HK-2 (cell line): Measurements from ENCODE around the gene CACNA2D4.

Experiments used
- DNase-seq: peaks from one replicate; pipeline ENCODE4 v3.0.0-alpha.2; 2018; ENCODE audit not compliant: unreplicated experiment

CACNA2D4 gene

GRCh38 chr12:1933342-1934051 is 15.0 kb upstream of the CACNA2D4 start:
- no peak for DNase-seq

GRCh38 chr12:1932264-1932777 is 13.9 kb upstream of the CACNA2D4 start:
- peak; percentile 11 for DNase-seq

DNA sequence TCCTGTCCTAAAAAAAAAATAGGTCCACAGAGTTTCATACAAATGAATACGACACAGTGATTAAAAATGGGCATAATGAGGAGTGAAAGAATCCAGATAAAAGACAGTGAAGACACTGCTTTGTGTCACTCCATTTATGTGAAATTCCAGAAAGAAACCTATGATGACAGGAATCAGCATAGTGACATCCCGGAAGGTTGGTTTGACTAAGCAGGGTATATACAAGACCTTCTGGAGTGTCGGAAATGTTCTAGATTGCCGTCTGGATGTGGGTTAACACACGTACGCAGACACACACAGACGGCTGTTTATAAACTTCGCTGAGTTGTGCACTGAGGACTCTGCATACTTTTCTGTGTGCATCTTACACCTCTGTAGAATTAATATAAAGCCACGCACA is 13.2 kb upstream of the CACNA2D4 start:
- DNase-seq: no peak

DNA sequence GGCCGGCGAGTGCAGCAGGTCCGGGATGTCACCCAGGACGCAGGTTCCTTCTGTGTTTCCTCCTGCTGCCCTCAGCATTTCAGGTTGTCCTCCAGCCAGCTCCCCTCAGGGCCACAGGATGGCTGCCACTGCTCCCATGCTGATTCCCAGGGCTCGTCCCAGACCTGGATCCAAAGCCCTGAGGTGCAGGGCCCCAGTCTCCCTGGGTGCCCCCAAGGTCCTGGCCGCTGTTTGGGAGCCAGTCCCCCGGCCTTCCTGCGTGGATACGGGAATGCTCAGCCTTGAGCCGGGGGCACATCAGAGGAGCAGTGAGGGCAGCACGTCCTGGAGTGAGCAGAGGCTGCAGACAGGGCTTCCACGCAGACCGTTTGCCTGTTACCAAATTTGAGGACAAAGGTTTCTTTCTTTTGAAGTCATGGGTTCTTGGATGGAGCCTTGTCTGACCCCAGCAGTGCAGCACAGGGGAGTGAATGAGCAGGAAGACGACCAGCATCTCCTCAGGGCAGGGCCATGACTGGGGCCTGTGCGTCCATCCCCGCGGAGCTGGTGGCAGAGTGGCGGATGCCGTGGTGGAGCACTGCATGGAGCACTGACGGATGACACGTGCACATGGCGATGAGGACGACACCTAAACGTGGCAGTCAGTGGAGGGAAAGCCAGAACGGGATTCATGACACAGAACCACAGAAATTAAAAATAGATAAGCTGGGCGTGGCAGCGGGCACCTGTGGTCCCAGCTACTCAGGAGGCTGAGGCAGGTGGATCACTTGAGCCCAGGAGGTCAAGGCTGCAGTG is 12.5 kb upstream of the CACNA2D4 start:
- no peak for DNase-seq

DNA sequence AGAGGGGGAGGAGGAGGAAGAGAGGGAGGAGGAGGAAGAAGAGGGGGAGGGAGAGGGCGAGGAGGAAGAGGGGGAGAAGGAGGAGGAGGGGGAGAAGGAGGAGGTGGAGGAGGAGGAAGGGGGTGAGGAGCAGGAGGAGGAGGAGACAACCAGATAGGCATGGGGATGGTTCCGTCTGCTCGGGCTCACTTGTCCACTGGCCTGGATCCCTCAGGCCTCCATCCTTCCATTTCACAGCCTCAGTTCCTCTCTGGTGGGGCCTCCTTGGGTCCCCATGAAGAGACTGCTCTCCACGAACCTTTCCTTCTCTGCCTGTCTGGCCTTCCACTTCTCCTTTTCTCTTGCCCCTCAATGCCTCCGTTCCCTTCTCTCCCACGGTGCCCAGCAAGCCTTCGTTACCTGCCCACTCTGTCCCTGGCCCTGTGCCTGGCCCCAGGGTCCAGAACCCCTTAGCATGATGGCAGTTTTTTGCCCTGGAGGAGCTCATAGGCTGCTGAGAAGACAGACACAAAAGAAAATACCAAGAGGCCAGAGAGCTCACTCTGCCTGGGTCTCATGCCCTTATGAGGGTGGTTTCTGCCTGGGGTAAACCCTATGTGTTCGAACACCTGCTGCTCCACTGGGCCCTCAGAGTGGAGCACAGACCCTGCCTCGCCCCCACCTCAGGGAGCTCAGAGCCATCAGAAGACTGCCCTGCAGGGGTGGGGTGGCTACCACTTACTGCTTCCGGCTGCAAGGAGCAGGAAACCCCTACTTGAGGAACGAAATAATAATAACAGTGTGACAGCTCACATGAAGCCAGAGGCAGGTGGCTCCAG is 11.7 kb upstream of the CACNA2D4 start:
- DNase-seq: no peak

- no peak for DNase-seq
These were observed 11.0 kb upstream of the CACNA2D4 start for GRCh38 chr12:1929241-1929984.

- no peak for DNase-seq
These were observed 10.1 kb upstream of the CACNA2D4 start for GRCh38 chr12:1928439-1929121.

GRCh38 chr12:1927751-1928351 is 9.4 kb upstream of the CACNA2D4 start:
- DNase-seq: no peak

DNA sequence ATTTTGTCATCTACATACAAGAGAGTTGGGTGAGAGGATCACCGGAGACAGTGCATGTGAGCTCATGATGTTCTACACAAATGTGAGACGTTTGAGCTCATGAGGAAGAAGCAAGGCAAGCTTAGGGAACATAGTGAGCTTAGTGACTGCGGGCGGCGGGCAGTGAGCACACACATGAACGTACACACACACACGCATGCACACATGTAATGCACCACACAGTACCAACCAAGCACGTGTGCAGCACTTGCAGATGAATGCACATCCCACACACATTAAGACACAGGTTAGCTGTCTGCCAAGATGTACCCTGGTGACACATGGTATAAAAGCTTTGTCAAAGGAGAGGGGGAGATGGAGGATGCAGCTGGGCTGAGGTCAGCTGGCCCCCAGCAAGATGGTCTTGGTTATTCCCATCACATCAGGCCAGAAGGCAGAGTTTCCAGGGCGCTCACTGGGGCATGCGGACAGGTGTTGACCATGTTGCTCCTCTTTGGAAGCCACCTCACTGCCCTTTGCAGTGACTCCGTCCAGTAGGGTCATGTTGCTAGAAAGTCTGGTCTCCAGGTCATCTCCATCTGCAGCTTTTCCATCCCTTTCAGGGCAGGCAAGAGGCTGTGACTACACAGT is 8.7 kb upstream of the CACNA2D4 start:
- DNase-seq: no peak

GRCh38 chr12:1926251-1926657 is 7.8 kb upstream of the CACNA2D4 start:
- no peak for DNase-seq

GRCh38 chr12:1925684-1926006 is 7.2 kb upstream of the CACNA2D4 start:
- no peak for DNase-seq

- no peak for DNase-seq
These were observed 6.7 kb upstream of the CACNA2D4 start for GRCh38 chr12:1924996-1925683.

- no peak for DNase-seq
These were observed 4.5 kb upstream of the CACNA2D4 start for GRCh38 chr12:1922985-1923384.

GRCh38 chr12:1922075-1922709 is 3.7 kb upstream of the CACNA2D4 start:
- DNase-seq: no peak

GRCh38 chr12:1920971-1921370 is 2.5 kb upstream of the CACNA2D4 start:
- DNase-seq: no peak

GRCh38 chr12:1920436-1920835 is 2.0 kb upstream of the CACNA2D4 start:
- no peak for DNase-seq

DNA sequence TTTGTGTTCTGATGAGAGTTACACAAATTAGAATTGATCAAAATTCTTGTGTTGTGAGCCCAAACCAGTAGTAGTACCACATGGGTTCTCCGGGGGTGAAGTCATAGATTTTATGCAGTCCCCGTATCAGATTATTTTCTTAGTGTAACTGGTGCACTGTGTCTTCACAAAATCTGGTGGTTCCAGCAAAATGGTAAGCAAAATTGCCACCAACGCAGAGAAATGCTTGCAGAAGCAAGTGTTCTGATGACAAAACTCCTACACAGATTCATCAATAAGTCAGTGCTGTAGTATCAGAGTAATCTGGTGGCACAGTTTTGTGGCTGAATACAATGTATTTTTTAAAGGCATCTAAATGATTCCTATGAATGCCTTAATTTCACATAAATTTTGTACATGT is 1.3 kb upstream of the CACNA2D4 start:
- DNase-seq: no peak

- no peak for DNase-seq
These were observed 832 bp upstream of the CACNA2D4 start for GRCh38 chr12:1919284-1919683.

DNA sequence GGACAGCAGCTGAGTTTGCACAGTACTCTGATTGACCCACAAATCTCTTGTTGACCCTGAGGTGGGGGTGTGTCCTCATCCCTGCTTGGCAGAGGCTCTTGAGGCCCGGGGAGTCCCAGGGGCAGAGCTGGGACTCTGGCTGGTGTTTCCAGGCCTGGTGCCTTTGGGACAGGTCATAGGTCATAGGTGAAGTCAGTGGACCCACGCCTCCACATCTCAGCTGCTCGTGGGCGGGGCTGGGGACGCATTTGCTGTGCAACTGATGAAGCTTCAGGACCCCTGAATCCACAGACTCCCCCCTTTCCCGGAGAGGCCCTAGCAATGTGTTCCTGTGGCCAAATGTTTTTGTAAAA is 408 bp upstream of the CACNA2D4 start:
- no peak for DNase-seq
